WTC11 (cell line): ENCODE data around the gene TRAPPC3L. TPM values are rescaled to one million over a fixed set of nuclear protein-coding genes. Genes with fewer than 3 reads are reported as not detected.

Experiments used
- ATAC-seq: fragments of 200-7000 bp; cut with Tn5 transposase; 2 replicates; pipeline ENCODE4 v1.10.0; 2021; ENCODE audit warnings: mild to moderate bottlenecking, moderate library complexity
- CTCF ChIA-PET: fragments of 300-600 bp; sonication (Branson Sonifier 250); formaldehyde crosslinking; loops from one replicate; lab custom pipeline; 2021; ENCODE audit warnings: antibody characterized with exemption; lab: Charles Lee
- POLR2A ChIA-PET: fragments of 350-600 bp; sonication (Branson Sonifier 250); formaldehyde crosslinking; loops from one replicate; lab custom pipeline; 2021; ENCODE audit warnings: antibody characterized with exemption; lab: Charles Lee
- DNase-seq: peaks from one replicate; pipeline ENCODE4 v3.0.0; 2021; ENCODE audit warnings: low spot score
- H3K27ac Mint-ChIP-seq: 2 replicates; pipeline ENCODE4 v1.8.0; 2021; ENCODE audit warnings: mixed read lengths
- H3K27me3 Mint-ChIP-seq: 2 replicates; pipeline ENCODE4 v1.8.0; 2021; ENCODE audit warnings: low read depth, mild to moderate bottlenecking, moderate library complexity, mixed read lengths
- H3K36me3 Mint-ChIP-seq: 2 replicates; pipeline ENCODE4 v1.8.0; 2021; ENCODE audit warnings: mixed read lengths
- H3K4me1 Mint-ChIP-seq: 2 replicates; pipeline ENCODE4 v1.8.0; 2022; ENCODE audit warnings: mixed read lengths
- H3K4me3 Mint-ChIP-seq: 2 replicates; pipeline ENCODE4 v1.8.0; 2021; ENCODE audit warnings: mild to moderate bottlenecking, moderate library complexity, mixed read lengths
- H3K9me3 Mint-ChIP-seq: 2 replicates; pipeline ENCODE4 v1.8.0; 2021; ENCODE audit warnings: mixed read lengths
- AFF4 ChIP-seq: sonication (generic); formaldehyde crosslinking; IDR thresholded peaks from 2 replicates; pipeline ENCODE4 v1.8.1; 2023; ENCODE audit warnings: mild to moderate bottlenecking, missing genetic modification reagents, borderline replicate concordance
- AR ChIP-seq: fragments of 250-450 bp; sonication (Bioruptor Pico); IDR thresholded peaks from 2 replicates; pipeline ENCODE4 v1.9.0; 2021; ENCODE audit warnings: mild to moderate bottlenecking
- ATF1 ChIP-seq: sonication (generic); formaldehyde crosslinking; IDR thresholded peaks from 2 replicates; pipeline ENCODE4 v1.8.1; 2023; ENCODE audit warnings: mild to moderate bottlenecking, moderate library complexity, missing genetic modification reagents
- E2F4 ChIP-seq: sonication (generic); formaldehyde crosslinking; IDR thresholded peaks from 2 replicates; pipeline ENCODE4 v1.8.1; 2022; ENCODE audit warnings: low read depth, mild to moderate bottlenecking, moderate library complexity, missing genetic modification reagents, borderline replicate concordance
- ELF4 ChIP-seq: sonication (generic); formaldehyde crosslinking; IDR thresholded peaks from 2 replicates; pipeline ENCODE4 v1.8.1; 2022; ENCODE audit warnings: low read depth, mild to moderate bottlenecking, moderate library complexity, missing genetic modification reagents
- EMX1 ChIP-seq: fragments of 250-450 bp; sonication (Bioruptor Pico); IDR thresholded peaks from 2 replicates; pipeline ENCODE4 v1.8.0; 2021; ENCODE audit warnings: mild to moderate bottlenecking
- IRF2 ChIP-seq: sonication (generic); formaldehyde crosslinking; IDR thresholded peaks from 2 replicates; pipeline ENCODE4 v1.8.0; 2022; ENCODE audit warnings: low read depth, missing genetic modification reagents, borderline replicate concordance
- KAT7 ChIP-seq: sonication (generic); formaldehyde crosslinking; IDR thresholded peaks from 2 replicates; pipeline ENCODE4 v1.8.1; 2023; ENCODE audit warnings: missing genetic modification reagents, mild to moderate bottlenecking, borderline replicate concordance
- PRDM15 ChIP-seq: sonication (generic); formaldehyde crosslinking; IDR thresholded peaks from 2 replicates; pipeline ENCODE4 v1.8.0; 2022; ENCODE audit warnings: missing genetic modification reagents
- PRRX2 ChIP-seq: fragments of 250-450 bp; sonication (Bioruptor Pico); IDR thresholded peaks from 2 replicates; pipeline ENCODE4 v1.8.0; 2021; ENCODE audit warnings: mild to moderate bottlenecking
- SMAD3 ChIP-seq: sonication (generic); formaldehyde crosslinking; IDR thresholded peaks from 2 replicates; pipeline ENCODE4 v1.8.0; 2022; ENCODE audit warnings: missing genetic modification reagents, mild to moderate bottlenecking, borderline replicate concordance
- ZBTB21 ChIP-seq: sonication (generic); formaldehyde crosslinking; IDR thresholded peaks from 2 replicates; pipeline ENCODE4 v1.8.1; 2023; ENCODE audit warnings: mild to moderate bottlenecking, missing genetic modification reagents, borderline replicate concordance
- ZMAT4 ChIP-seq: fragments of 250-450 bp; sonication (Bioruptor Pico); IDR thresholded peaks from 2 replicates; pipeline ENCODE4 v1.9.0; 2021; ENCODE audit warnings: mild to moderate bottlenecking
- ZNF263 ChIP-seq: sonication (generic); formaldehyde crosslinking; IDR thresholded peaks from 2 replicates; pipeline ENCODE4 v1.8.1; 2022; ENCODE audit warnings: low read depth, mild to moderate bottlenecking, moderate library complexity, missing genetic modification reagents
- ZNF416 ChIP-seq: fragments of 250-450 bp; sonication (Bioruptor Pico); IDR thresholded peaks from 2 replicates; pipeline ENCODE4 v1.9.0; 2021; ENCODE audit warnings: mild to moderate bottlenecking, inconsistent platforms
- ZNF671 ChIP-seq: fragments of 250-450 bp; sonication (Bioruptor Pico); IDR thresholded peaks from 2 replicates; pipeline ENCODE4 v1.8.0; 2021; ENCODE audit warnings: mild to moderate bottlenecking
- ZSCAN18 ChIP-seq: fragments of 250-450 bp; sonication (Bioruptor Pico); IDR thresholded peaks from 2 replicates; pipeline ENCODE4 v2.1.2; 2022; ENCODE audit warnings: mild to moderate bottlenecking, moderate library complexity
- total RNA-seq: library from RNA; stranded (reverse); gene quantifications from 3 replicates; pipeline ENCODE4 v1.2.3, GENCODE V29; 2021
- TF ChIP-seq, protein P1 (sequence below): fragments of 200-600 bp; IDR thresholded peaks from 2 replicates; pipeline ENCODE4 v1.8.0; 2022; ENCODE audit warnings: antibody characterized with exemption
- TF ChIP-seq, protein P2 (sequence below): sonication (generic); formaldehyde crosslinking; IDR thresholded peaks from 2 replicates; pipeline ENCODE4 v1.8.0; 2022; ENCODE audit warnings: mild to moderate bottlenecking, missing genetic modification reagents

The TRAPPC3L gene
- total RNA-seq, 1 experiment from 2014 or later = not detected

- ChIA-PET POLR2A (no interaction called here), CTCF (no interaction called here)
- TF ChIP-seq AFF4 (CRISPR knock-in tag) (no peak), SMAD3 (CRISPR knock-in tag) (no peak), IRF2 (CRISPR knock-in tag) (no peak), ATF1 (no peak), ELF4 (CRISPR knock-in tag) (no peak), PRDM15 (CRISPR knock-in tag) (no peak), ZMAT4 (no peak), ZSCAN18 (CRISPR knock-in tag) (no peak), AR (CRISPR knock-in tag) (no peak), PRRX2 (CRISPR knock-in tag) (no peak), ZBTB21 (CRISPR knock-in tag) (no peak), E2F4 (CRISPR knock-in tag) (no peak), ZNF671 (CRISPR knock-in tag) (no peak), EMX1 (CRISPR knock-in tag) (no peak), ZNF263 (CRISPR knock-in tag) (no peak), KAT7 (CRISPR knock-in tag) (no peak), ZNF416 (CRISPR knock-in tag) (no peak)
- TF ChIP-seq, protein P1, sequence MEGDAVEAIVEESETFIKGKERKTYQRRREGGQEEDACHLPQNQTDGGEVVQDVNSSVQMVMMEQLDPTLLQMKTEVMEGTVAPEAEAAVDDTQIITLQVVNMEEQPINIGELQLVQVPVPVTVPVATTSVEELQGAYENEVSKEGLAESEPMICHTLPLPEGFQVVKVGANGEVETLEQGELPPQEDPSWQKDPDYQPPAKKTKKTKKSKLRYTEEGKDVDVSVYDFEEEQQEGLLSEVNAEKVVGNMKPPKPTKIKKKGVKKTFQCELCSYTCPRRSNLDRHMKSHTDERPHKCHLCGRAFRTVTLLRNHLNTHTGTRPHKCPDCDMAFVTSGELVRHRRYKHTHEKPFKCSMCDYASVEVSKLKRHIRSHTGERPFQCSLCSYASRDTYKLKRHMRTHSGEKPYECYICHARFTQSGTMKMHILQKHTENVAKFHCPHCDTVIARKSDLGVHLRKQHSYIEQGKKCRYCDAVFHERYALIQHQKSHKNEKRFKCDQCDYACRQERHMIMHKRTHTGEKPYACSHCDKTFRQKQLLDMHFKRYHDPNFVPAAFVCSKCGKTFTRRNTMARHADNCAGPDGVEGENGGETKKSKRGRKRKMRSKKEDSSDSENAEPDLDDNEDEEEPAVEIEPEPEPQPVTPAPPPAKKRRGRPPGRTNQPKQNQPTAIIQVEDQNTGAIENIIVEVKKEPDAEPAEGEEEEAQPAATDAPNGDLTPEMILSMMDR = no peak
- TF ChIP-seq, protein P2, sequence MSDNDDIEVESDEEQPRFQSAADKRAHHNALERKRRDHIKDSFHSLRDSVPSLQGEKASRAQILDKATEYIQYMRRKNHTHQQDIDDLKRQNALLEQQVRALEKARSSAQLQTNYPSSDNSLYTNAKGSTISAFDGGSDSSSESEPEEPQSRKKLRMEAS (CRISPR knock-in tag) = no peak
- peaks cover 2% of the 10 kb centered on the region; the same call in 1 of the 2 replicates for H3K4me1 Mint-ChIP-seq
- no peak overlapping the region for H3K27ac Mint-ChIP-seq
- H3K9me3 Mint-ChIP-seq = peaks cover 3% of the 10 kb centered on the region; the same call in 1 of the 2 replicates
- peaks cover 3% of the 10 kb centered on the region; the same call in 1 of the 2 replicates for H3K27me3 Mint-ChIP-seq
- no peaks in the 10 kb centered on the region for H3K36me3 Mint-ChIP-seq
- H3K4me3 Mint-ChIP-seq = no peak overlapping the region
- no peak for DNase-seq
- ATAC-seq = no peak
These were observed 72.8 kb downstream of the TRAPPC3L start for GRCh38 chr6:116472706-116473105.
